GM19438 (cell line): ENCODE measurements around the gene TCEANC2.
"Not testable (repeated sequence)": the region's sequence is repeated elsewhere in the genome, so short reads cannot be mapped to it uniquely, and the experiment has no call there.

Source experiments
- ATAC-seq: cut with Tn5 transposase; IDR thresholded peaks from one replicate; pipeline ENCODE4 v1.9.1; 2021; ENCODE audit warnings: low read depth; ENCODE audit not compliant: unreplicated experiment

Gene TCEANC2

DNA sequence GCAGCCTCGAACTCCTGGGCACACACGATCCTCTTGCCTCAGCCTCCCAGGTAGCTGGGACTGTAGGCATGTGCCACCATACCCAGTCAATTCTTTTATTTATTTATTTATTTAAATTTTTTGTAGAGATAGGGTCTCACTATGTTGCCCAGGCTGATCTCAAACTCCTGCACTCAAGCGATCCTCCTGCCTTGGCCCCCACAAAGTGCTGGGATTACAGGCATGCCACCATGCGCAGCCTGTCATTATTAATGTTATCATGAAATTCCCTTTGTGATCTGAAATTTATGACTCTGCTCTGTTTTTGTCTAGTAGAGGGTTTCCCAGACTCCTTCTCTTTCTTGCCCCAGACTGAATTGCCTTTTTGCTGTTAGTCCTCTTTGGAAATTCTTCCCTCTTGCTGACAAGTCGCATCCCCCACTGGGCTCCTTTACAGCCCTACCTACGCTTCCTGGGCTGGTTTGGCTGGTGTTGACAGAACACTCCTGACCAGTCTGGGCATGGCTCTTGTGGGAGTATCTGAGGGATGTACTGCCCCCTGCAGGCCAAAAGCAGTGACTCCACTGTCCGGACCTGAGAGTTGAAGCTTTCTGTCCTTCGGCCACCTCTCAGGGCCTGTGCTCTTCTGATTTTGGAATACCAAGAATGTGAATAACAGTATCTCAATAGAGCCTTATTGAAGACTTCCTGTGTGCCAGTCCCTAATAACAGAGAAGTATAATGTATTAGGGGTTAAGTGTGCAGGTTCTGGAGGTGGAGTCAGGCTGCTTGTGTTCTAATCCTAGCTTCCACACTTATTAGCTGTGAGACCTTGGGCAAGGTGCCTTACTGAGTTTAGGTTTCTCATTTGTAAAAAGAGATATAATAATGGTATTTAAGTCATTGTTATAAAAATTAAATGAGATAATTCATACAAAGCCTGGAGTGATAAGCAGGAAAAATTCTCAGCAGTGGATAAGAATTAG is 28.2 kb downstream of the TCEANC2 start:
- no peak for ATAC-seq

DNA sequence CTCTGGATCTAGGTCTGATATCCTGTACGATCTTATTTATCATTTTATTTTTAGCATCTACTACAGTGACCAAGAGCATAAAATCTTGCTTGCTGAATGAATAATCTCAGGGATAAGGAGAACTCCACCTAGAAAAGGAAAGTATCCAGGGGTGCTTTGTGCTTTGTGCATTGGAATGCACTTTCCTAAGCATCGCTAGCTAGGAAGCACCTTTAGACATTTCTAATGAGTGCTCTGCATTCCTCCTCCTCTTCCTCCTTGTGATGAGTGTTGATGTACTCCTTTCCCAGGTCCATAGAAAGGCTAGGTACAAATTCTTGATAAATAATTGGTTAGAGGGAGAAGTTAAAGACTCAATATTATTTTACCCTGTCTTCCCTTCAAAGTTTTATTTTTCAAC is 31.4 kb downstream of the TCEANC2 start:
- no peak for ATAC-seq

DNA sequence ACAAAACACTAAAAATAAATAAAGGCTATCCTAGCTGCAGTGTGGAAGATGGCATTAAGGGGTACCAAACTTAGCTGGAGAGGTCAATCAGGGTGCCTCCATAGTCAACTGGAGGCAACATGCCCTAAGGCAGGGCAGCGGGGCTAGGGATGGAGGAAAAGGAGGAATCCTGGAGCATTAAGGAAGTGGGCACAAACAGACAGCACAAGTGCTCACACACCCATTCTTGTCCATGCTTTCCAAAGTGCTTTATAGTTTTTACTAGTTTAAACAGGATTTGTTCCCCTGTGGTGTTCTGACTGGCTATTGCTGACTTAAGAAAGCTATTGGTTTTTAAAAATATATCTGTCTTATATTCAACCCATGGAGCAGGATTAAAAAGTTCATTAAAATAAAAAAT is 33.3 kb downstream of the TCEANC2 start:
- no peak for ATAC-seq

DNA sequence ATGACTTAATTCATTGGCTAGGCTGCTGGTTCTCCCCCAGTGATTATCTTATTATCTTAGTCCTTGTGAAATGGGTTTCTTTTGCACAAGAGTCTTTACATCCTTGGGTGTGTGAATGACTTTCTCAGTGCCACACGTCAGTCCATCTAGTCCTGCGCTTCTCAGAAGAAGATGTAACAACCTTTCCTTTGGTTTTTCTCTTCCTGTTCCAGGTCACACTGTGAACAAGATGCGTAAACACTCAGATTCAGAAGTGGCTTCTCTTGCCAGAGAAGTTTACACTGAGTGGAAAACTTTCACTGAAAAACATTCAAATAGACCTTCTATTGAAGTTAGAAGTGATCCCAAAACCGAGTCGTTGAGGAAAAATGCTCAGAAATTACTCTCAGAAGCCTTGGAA is 35.0 kb downstream of the TCEANC2 start:
- no peak for ATAC-seq

DNA sequence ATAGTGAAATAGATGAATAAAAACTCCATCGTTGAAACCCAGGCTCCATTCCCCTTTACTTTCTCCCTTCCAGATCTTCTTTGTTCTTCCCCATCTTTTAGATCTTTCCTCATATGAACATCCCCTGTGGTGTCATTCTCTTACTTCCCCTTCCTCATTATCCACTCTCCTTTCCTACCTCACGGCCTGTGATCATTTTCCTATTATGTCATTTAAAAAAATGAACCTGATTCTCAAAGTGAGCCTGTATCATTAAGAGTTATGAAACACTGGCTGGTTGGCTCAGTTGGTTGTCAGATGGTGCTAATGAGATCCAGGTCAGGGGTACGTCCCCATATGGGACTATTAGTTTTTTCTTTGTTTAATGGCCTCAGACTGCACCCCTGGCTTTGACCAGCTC is 38.3 kb downstream of the TCEANC2 start:
- no peak for ATAC-seq

DNA sequence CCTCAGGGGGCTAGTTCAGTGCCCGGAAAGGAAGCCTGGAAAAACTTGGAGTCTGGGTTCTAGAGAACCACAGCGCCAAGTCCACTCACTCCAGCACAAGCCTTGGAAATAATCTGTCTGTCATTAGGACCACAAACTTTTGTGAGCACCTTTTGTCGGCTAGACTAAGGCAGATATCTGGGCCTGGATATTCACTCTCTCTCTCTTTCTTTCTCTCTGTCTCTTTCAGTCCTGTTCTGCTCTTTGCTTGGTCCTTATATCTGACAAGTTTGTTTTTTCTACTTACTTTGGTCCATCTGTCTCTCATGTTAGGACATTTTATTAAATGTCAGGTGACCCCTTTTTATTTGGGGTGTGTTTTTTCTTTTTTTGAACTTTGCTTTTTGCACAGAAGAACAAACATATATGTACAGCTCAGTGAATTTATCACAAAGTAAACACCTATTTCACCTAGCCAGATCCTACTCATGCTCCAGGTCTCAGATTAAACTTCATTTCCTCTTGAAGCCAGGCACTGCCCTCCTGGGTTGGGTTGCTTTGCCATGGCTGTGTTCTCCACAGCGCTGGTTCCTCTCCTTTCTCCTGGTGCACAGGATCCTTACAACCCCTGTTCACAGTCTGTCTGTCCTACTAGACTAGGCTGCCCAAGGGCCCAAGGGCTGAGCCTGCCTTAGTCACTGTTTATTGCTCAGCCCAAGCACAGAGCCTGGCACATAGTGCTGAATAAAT is 40.8 kb downstream of the TCEANC2 start:
- ATAC-seq, result no peak

DNA sequence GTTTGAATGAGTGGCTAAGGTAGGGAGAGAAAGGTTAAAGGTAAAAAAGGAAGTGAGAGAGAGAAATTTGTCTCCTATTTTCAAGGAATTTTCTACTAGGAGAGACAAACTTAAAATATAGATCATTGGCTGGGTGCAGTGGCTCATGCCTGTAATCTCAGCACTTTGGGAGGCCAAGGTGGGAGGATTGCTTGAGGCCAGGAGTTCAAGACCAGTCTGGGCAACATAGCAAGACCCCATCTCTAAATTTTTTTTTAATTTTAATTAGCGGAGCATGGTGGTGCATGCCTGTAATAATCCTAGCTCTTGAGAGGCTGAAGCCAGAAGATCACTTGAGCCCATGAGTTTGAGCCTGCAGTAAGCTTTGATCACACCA is 41.3 kb downstream of the TCEANC2 start:
- not testable (repeated sequence) for ATAC-seq

DNA sequence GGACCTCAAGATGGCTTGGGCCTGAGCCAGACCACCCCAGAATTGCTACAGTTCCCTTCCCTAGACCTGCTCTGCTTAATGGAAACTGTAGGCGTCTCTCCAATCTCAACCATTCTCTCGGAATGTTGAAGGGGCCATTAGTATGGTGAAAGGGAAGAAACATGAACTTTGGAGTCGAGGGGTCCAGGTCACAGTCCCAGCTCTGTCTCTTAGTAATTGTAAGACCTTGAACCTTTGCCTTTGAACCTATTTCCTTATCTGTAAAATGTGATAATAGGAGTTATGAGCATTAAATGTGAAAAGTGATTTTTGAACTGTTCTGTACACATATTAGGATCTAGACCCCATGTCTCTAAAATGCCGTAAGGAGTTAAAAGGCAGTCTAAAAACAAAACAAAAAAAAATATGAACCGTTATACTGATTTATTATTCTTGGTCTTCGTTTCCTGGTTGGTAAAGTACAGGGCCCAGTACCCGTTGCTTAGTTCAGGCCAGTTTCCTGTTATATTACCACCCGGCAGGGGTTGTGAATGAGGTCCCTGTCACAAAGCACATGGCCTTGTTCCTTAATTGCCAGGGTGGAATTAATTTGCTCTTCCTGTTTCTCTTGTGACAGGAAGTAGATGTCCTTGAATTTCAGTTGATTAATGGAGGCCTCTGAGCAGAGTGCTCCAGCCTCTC is 42.3 kb downstream of the TCEANC2 start:
- no peak for ATAC-seq

DNA sequence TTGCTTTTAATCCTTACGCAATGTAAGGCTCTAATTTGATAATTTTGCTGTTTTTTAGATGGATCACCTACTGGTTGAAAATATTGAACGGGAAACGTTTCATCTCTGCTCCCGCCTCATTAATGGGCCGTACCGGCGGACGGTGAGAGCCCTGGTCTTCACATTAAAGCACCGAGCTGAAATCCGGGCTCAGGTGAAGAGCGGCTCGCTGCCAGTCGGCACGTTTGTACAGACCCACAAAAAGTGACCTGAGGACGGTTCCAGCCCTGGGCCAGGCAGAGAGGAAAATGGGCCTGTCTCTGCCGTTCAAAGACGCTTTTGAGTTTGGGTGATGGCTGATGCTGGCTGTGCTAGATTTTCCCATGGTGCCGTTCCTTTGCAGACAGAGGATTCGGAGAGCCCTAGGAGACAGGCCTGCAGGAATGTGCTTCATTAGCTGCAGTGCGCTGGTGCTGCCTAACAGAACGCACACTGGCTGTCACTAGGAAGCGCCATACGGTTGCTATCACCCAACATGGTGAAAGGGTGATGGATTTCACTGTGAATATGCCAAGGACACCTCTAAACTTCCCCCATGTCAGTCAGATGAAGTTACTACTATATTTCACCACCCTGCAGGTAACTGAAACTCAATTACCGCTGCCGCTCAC is 42.9 kb downstream of the TCEANC2 start:
- no peak for ATAC-seq

DNA sequence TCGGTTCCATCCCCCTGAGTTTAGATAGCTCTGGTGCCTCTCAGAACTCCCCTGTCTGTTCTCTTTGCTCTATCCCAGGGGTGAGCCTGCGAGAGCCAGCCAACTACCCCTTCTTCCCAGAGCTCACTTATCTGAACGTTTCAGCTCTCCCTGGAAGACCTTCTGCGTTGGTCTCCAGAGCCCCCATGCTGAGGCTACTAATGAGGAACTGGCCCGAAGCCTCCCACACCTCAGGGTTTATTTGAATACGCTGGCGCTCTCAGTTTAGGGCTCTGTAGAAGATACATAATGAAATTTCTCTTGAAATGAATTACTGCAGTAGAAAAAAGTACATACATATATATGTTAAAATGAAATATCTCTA is 43.5 kb downstream of the TCEANC2 start:
- ATAC-seq, result no peak

DNA sequence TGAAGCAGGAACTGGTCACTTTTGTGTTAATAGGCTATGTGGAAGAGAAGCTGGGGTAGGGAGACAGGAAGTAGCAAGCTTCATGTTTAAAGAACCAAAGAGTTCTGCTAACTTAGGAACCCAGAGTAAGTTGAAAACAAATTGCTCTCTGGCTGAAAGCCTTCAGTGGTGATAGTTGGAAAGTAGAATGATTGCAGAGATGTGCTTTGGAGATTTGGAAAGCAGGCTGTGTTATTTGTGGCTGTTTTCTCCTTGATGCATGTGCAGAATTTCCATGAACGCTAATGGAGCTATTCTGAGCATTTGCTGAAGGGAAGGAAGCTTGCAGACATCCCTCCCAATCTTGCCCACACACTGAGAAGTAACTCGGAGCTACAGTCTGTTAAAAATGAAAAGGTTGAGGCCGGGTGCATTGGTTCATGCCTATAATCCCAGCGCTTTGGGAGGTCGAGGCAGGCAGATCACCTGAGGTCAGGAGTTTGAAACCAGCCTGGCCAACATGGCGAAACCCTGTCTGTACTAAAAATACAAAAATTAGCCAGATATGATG is 45.7 kb downstream of the TCEANC2 start:
- no peak for ATAC-seq

DNA sequence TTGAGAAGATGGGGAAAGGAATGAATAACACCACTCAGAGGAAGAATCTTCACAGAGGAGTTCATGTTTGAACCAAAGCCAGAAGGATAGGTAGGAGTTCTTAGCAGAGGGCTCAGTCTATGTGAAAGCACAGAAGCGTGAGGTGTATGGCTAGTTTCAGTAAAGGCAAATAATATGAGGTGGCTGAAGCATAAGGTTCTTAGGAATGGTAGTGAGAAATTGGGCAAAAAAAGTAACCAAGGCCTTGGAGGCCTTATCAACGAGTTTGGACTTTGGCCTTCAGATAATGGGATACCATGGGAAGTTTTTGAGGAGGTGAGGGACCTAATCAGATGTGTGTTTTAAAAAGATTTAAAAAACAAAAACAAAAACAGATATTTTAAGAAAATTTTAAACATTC is 47.1 kb downstream of the TCEANC2 start:
- ATAC-seq, result no peak

DNA sequence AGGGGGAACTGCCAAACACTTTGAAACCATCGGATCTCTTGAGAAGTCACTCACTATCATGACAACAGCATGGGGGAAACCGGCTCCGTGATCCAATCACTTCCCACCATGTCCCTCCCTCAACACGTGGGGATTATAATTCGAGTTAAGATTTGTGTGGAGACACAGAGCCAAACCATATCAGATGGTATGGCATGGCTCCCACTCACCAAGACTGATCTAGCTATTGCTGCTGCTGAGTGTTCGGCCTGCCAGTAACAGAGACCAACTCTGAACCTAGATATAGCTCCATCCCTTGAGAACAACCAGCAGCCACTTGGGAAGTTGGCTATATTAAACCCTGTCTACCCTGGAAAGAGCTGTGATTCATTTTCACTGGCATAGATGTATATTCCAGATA is 50.0 kb downstream of the TCEANC2 start:
- ATAC-seq, result no peak

DNA sequence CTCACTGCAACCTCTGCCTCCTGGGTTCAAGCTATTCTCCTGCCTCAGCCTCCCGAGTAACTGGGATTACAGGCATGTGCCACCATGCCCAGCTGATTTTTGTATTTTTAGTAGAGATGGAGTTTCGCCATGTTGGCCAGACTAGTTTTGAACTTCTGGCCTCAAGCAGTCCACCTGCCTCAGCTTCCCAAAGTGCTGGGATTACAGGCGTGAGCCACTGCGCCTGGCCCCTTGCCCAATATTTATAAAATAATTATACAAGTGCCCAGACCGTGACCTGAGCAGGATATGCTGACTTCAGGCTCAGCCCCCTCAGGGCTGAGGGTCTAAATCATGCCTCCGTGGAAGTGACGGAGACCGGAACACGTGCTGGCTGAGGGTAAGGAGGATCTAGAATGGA is 51.2 kb downstream of the TCEANC2 start:
- not testable (repeated sequence) for ATAC-seq

DNA sequence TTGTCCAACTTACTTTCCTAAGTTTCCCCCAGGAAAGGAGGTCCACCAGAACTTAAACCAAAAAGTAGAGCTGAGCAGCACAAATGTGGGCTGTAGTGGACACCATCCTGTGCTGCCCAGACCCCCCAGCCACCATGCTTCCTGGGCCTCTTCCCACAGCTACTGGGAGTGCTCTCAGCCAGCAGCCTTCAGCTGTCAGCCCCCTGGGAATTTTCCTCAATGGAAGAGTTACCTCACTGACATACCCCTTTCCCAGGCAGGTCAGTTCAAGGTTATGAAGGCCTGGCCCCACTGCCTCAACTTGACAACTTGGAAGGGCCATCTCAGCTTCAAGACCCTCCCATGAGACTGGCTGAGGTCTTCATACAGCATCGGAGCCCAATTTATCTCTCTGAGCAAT is 51.7 kb downstream of the TCEANC2 start:
- no peak for ATAC-seq

DNA sequence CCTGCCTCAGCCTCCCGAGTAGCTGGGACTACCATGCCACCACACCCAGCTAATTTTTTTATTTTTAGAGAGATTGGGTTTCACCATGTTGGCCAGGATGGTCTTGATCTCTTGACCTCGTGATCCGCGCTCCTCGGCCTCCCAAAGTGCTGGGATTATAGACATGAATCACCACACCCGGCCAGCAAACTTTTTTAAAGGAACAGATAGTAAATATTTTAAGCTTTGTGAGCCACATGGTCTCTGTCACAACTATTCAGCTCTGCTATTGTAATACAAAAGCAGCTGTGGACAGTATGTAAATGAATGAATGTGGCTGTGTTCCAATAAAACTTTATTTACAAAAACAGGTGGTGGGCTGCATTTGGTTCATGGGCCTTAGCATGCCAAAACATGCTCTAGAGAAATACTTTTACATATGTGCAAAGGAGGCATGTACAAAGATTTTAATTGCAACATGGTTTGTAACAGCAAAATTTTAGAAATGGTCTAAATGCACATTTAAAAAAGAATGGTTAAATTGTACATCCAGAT is 52.4 kb downstream of the TCEANC2 start:
- no peak for ATAC-seq

DNA sequence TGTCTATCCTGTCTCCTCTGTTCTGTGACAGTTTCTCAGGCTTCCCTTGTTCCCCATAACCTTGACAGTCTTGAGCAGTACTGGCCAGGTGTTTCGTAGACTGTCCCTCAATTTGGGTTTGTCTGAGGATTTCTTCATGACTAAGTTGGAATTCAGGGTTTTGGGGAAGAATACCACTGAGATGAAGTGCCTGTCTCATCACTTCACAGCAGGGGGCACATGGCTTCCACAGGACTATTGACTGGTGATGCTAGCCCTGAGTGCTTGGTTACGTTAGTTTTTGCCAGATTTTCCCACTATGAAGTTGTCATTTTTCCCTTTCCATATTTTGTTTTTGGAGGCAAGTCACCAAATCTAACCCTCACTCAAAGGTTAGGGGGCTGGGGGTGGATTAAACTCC is 53.7 kb downstream of the TCEANC2 start:
- no peak for ATAC-seq

DNA sequence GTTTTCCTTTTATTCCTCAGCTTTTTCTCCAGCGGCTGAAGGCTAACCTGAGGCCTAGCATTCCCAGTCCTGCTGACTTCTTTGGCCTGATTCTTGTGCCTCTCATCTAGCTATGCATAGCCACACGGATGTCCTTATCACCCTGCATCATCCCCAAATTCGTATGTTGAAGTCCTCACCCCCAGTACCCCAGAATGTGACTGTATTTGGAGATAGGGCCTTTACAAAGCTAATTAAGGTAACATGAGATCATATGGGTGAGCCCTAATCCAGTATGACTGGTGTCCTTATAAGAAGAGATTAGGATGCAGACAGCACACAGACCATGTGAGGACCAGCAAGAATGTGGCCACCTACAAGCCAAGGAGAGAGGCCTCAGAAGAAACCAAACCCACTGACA is 54.7 kb downstream of the TCEANC2 start:
- ATAC-seq, result no peak

DNA sequence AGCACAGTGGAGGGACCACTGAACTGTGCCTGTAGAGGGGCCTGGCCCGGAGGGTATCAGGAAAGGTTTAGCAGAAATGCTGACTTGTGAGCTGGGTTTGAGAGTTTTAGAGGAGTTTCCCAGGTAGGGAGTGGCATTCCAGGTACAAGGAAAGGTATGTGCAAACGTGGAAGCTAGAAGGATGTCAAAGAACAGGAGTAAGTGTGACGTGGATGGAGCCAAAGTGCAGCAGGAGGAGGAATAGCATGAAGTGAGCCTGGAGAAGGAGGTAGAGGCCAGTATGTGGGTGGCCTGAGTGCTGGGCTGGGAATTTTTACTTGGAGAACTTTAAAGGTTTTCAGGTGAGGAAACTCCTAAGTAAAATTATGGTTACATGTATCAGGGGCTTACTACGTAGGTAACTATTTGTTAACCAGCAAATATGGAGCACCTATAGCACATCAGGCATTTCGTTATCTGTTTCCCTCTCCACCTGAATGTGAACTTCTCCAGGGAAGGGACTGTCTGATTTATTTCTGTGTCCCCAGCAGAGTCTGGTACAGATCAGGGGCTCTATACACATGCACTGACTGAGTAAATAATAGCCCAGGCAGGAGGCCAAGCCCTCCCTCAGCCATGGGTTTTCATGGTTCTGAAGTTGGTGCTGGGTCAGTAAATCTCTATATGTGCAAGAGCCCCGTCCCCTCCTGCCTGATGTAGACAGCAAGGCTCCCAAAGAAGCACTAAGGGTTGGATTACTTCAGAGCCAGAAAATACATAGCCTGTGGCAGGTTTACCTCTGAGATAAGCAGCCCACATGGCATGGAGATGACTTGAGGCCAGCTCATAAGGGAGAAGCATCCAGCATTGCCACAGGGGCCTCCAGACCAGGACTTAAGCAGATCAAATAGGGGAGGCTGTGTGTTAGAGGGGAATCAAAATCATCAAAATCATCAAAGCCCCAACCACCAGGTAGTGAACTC is 56.0 kb downstream of the TCEANC2 start:
- ATAC-seq, result no peak
